ENCODE data around the gene SELENOS. TPM values are rescaled to one million over a fixed set of nuclear protein-coding genes. Genes with fewer than 3 reads are reported as not detected.

Gene SELENOS
- total and polyA plus RNA-seq, 7 donors: 25.7 to 201 (median 98.9) TPM

GRCh38 chr15:101320501-101321052, 43.3 kb upstream of the SELENOS start:
- H3K9me3 ChIP-seq: no peaks in the 10 kb centered on the region
- intact Hi-C loops (cut with DNase I): no loop called here
- peak; percentile 39 to 69 for DNase-seq
- no peaks in the 10 kb centered on the region for H3K4me1 ChIP-seq
- WGBS, 3 donors: 41 to 53% (median 48%) methylated on average over 21 of the region's 21 CpGs
- no peak overlapping the region for H3K27ac ChIP-seq
- peaks cover 0 to 76% of the 10 kb centered on the region in 2 donors for H3K36me3 ChIP-seq (ENCODE audit: insufficient read depth in 1 of 2, low read depth in 1 of 2)
- peak in 2 of 4 donors; percentile 29 to 37 for ATAC-seq
- no peak for TF ChIP-seq CTCF (IDR thresholded peaks at IDR 0.05)
- no peaks in the 10 kb centered on the region for H3K27me3 ChIP-seq (ENCODE audit: insufficient read depth in 3 of 3, low read length in 2 of 3)
- H3K4me3 ChIP-seq: no peak overlapping the region

DNA sequence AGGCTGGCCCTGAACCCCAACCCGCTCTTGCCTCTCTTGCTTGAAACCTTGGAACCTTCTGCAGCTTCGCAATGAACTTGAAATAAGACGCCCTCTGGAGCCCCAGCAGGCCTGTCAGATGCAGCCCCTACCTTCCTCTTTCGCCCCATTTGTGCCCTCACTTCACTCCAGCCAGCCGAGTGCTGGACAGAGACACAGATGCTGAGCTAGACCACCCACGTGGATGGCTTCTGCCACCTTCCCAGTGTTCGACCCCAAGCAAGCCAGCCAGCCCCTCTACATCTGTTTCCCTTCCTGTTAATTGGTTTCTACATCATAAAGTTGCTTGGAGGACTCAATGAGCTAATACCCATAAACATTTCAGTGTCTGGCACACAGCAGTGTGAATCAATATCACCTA, 41.6 kb upstream of the SELENOS start:
- Histone ChIP-seq H3K27ac (no peak overlapping the region), H3K9me3 (no peaks in the 10 kb centered on the region), H3K27me3 (ENCODE audit: insufficient read depth in 3 of 3, low read length in 2 of 3) (no peaks in the 10 kb centered on the region), H3K4me1 (no peaks in the 10 kb centered on the region), H3K36me3 (ENCODE audit: insufficient read depth in 1 of 2, low read depth in 1 of 2) (peaks cover 0 to 80% of the 10 kb centered on the region in 2 donors), H3K4me3 (no peak overlapping the region)
- TF ChIP-seq CTCF (IDR thresholded peaks at IDR 0.05): no peak
- 55 to 64% (median 63%) methylated on average over 7 of the region's 7 CpGs for WGBS, 3 donors
- intact Hi-C loops (cut with DNase I): loop anchor here in 1 of 2 donors (1.0 kb wide), 1 partner anchor 15 kb away; no protein-coding TSS in a partner anchor
- ATAC-seq: no peak
- no peak for DNase-seq

GRCh38 chr15:101318147-101318819, 41.0 kb upstream of the SELENOS start:
- H3K27ac ChIP-seq: no peak overlapping the region
- no peaks in the 10 kb centered on the region for H3K4me1 ChIP-seq
- no peak for ATAC-seq
- H3K36me3 ChIP-seq (ENCODE audit: insufficient read depth in 1 of 2, low read depth in 1 of 2): peaks cover 0 to 84% of the 10 kb centered on the region in 2 donors
- no peak for DNase-seq
- intact Hi-C loops (cut with DNase I): loop anchor here in 1 of 2 donors (1.0 kb wide), 1 partner anchor 14 kb away; no protein-coding TSS in a partner anchor
- no peaks in the 10 kb centered on the region for H3K27me3 ChIP-seq (ENCODE audit: insufficient read depth in 3 of 3, low read length in 2 of 3)
- TF ChIP-seq CTCF (IDR thresholded peaks at IDR 0.05): no peak
- WGBS, 3 donors: 89 to 92% (median 90%) methylated on average over 20 of the region's 20 CpGs
- H3K9me3 ChIP-seq: no peaks in the 10 kb centered on the region
- no peak overlapping the region for H3K4me3 ChIP-seq

DNA sequence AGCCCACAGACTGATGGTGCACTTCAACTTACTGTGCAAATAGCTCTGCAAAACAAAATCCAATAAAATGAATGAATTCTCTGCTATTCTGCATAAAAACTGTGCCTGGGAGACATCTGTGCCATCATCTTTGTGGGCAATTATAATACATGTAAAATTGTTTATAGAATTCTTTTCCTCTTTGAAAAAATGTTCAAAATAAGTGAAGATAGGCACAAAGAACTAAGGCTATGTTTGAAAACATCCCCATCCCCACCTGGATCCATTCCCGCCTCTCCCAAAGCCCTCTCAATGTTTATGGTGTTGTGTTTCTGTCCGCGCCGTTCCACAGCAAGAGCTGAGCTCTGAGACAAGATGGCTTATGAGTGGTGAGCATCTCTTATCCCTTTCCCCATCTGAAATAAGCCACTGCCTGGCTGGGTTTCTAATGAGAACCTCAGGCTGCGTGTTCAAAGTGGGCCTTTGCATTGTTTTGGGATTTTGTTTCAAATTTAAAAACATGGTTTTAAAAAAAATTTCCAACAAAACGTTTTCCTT, 40.1 kb upstream of the SELENOS start:
- no peak for TF ChIP-seq CTCF (IDR thresholded peaks at IDR 0.05)
- Histone ChIP-seq H3K36me3 (ENCODE audit: insufficient read depth in 1 of 2, low read depth in 1 of 2) (peaks cover 0 to 86% of the 10 kb centered on the region in 2 donors), H3K27ac (no peak overlapping the region), H3K27me3 (ENCODE audit: insufficient read depth in 3 of 3, low read length in 2 of 3) (no peaks in the 10 kb centered on the region), H3K4me3 (no peak overlapping the region), H3K4me1 (no peaks in the 10 kb centered on the region), H3K9me3 (no peaks in the 10 kb centered on the region)
- ATAC-seq (no peak), DNase-seq (no peak)
- 79 to 90% (median 82%) methylated on average over 6 of the region's 6 CpGs for WGBS, 3 donors
- intact Hi-C loops (cut with DNase I): no loop called here

Measured in psoas muscle (tissue), 8 donors.